Measurements from ENCODE around the gene MOCS3. TPM values are rescaled to one million over a fixed set of nuclear protein-coding genes. Genes with fewer than 3 reads are reported as not detected.

Gene MOCS3
- total RNA-seq, 4 donors from 2014 or later = 2.1 to 4.2 (median 3.4) TPM

DNA sequence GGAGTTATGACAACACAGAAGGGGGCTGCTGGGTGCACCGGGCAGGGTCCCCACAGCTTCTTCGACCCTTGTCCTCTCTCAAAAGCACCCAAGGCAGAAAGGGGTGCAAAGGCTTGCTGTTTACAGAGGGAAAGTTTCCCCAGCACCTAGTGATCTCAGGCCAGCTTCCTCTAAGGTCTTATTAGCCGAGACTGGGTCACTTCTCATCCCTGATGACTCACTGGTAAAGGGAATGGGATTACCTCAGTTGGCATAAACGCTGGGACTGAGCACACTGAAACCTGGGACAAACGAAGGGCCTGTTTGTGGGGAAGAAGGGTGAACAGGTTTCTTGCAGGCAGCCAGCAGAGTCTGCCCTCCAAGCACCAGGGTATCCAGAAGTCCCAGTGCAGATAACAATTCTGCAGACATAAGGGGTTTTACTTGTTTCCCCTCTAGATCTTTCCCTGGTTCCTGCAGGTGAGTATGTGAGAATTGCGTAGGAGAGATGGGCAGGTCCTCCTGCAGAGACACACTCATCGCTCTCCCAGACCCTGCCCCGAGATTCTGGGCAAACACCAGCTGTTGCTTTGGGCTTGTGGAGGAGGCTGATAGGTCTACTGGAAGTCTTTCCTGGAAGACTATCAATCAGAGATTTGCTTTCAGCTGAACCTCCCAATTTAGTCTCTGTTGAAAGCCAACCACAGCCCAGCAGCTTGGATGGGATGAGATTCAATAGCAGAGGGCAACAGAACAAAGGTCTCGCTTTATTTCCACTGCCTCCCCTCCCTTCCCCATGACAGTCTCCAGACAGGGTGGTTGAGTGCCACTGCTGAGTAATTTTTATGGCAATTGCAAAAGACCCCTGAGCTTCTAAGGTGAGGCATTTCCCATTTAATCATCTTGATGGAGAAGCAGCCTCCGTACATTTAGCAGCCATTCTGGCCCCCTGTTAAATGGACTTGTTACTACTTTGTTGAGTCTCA lies 38.6 kb downstream of the MOCS3 start:
- no peak for TF ChIP-seq CTCF (IDR thresholded peaks at IDR 0.05; ENCODE audit: low read depth)

DNA sequence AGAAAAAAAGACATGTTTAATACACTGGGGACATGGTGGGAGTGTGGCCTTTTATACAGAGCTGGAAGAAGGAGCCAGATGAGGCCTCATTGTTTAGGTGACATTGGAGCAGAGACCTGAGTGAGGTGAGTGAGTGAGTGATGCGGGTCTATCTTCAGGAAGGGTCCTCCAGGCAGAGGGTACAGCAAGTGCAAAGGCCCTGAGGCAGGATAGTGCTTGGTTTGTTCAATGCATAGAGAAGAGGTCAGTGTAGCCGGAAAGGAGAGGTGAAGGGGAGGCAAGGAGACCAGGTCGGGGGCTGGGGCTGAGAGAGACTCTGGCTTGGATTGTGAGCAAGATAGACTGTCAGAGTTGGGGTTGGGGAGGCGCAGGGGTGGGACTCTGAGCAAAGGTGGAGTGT lies 40.7 kb downstream of the MOCS3 start:
- no peak for TF ChIP-seq CTCF (IDR thresholded peaks at IDR 0.05; ENCODE audit: low read depth)

DNA sequence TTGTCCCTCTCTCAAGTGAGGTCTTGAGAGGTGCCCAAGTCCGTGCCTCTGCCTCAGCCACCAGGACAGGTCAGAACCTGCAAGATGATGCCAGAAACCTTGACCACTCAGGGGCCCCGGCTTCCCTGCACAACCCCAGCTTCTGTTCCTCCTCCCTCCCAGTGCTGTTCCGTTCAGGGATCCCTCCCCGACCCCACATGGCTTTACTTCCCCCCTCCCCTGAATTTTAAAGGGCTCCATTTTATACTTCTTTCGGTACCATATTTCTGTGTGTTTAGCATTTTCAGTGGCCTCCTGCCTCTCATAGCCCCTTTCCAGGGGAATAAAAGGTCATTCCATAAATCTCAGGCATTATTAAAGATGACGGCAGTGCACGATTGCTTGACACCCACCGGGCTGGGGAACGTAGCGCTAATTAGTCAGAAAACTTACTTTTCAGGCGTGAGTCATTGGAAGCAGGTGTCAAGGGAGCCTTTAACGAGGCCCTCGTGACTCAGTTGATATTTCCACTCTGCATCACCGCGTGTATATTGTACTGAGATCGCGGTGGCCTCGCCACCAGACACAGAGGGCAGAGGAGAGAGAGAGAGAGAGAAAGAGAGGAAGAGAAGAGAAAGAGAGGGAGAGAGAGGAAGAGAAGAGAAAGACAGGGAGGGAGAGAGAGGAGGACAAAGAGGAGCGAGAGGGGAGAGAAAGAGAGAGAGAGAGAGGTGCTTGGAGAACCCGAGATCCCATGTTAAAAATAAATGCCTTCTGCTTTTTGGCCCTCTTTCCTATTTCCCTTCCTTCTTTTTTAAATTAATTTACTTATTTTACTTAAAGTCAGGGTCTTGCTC lies 43.0 kb downstream of the MOCS3 start:
- no peak for TF ChIP-seq CTCF (IDR thresholded peaks at IDR 0.05; ENCODE audit: low read depth)

GRCh38 chr20:51002633-51003032 lies 44.0 kb downstream of the MOCS3 start:
- TF ChIP-seq CTCF (IDR thresholded peaks at IDR 0.05; ENCODE audit: low read depth) = no peak

DNA sequence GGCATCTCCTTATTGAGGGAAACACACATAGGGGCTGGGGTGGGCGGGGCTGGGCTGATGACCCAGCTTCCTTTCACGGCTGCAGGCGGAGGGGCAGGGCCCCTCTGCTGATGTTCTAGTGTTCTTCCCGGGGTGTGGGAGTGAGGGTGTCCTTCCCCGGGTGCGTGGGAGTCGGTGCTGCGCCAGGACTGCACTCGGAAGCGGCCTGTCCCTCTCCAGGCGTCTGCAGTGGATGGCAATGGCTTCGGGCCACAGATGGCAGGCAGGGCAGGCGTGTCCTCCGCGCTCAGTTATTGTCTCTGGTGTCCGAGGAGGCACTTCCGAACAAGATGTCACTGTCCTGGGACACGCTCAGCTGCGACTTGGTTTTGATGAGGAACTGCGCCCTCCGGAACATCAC lies 45.1 kb downstream of the MOCS3 start:
- TF ChIP-seq CTCF (IDR thresholded peaks at IDR 0.05; ENCODE audit: low read depth) = no peak

GRCh38 chr20:51004305-51004727 lies 45.7 kb downstream of the MOCS3 start:
- TF ChIP-seq CTCF (IDR thresholded peaks at IDR 0.05; ENCODE audit: low read depth) = no peak

DNA sequence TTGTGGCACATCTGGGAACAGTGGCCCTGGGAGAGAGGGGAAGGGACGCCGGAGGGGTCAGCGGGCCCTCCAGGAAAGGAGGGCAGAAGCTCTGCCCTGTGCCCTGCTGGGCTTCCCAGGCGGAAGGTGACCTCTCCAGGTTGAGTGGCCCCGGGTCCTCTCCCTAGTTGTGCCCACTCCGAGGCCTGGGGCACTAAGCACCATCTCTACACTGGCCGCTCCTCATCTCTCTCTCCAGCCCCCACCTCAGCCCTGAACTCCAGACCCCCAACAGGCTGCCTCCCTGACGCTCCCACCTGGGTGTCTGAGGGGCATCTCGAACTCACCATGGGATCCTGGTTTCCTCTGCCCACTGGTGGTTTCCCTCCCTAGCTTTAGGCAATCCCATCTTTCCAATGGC lies 46.2 kb downstream of the MOCS3 start:
- no peak for TF ChIP-seq CTCF (IDR thresholded peaks at IDR 0.05; ENCODE audit: low read depth)

Data from subcutaneous adipose tissue (tissue), 4 donors.